Spleen (tissue), 11 donors: ENCODE measurements around the gene PYROXD2. TPM values are rescaled to one million over a fixed set of nuclear protein-coding genes. Genes with fewer than 3 reads are reported as not detected.

Experiments used
- DNase-seq: peaks from one replicate; pipeline ENCODE4 v3.0.0-alpha.2; 2020
- H3K27ac ChIP-seq, 8 donors: fragments of 200-600 bp; sonication (generic) in 7 of 8; 1 replicate in 4 of 8; 2 replicates in 4 of 8; pipeline versions ENCODE4 v1.5.0 to v1.8.0; 2016 to 2021; ENCODE audit warnings: inconsistent platforms in 4 of 8, mild to moderate bottlenecking in 4 of 8, moderate library complexity in 1 of 8
- H3K27me3 ChIP-seq, 7 donors: fragments of 200-600 bp; sonication (generic) in 6 of 7; replicated peaks in 1 of 7; 1 replicate in 4 of 7; 2 replicates in 3 of 7; pipeline versions ENCODE4 v1.5.0 to v1.8.0; 2016 to 2021; ENCODE audit warnings: inconsistent platforms in 3 of 7, mild to moderate bottlenecking in 1 of 7
- H3K36me3 ChIP-seq, 6 donors: fragments of 200-600 bp; sonication (generic) in 5 of 6; 1 replicate in 4 of 6; 2 replicates in 2 of 6; pipeline versions ENCODE4 v1.5.0 to v1.8.0; 2016 to 2021; ENCODE audit warnings: inconsistent platforms in 2 of 6
- H3K4me1 ChIP-seq, 6 donors: fragments of 200-600 bp; sonication (generic) in 5 of 6; 1 replicate in 3 of 6; 2 replicates in 3 of 6; pipeline versions ENCODE4 v1.5.0 to v1.8.0; 2016 to 2021; ENCODE audit warnings: inconsistent platforms in 3 of 6
- H3K4me3 ChIP-seq, 8 donors: fragments of 200-600 bp; sonication (generic) in 7 of 8; 1 replicate in 4 of 8; 2 replicates in 4 of 8; pipeline versions ENCODE4 v1.5.0 to v1.8.0; 2016 to 2021; ENCODE audit warnings: inconsistent platforms in 4 of 8, mild to moderate bottlenecking in 4 of 8, moderate library complexity in 2 of 8
- H3K9me3 ChIP-seq, 8 donors: fragments of 200-600 bp; sonication (generic) in 7 of 8; 1 replicate in 4 of 8; 2 replicates in 4 of 8; pipeline versions ENCODE4 v1.5.0 to v1.8.0; 2016 to 2021; ENCODE audit warnings: inconsistent platforms in 4 of 8
- CTCF ChIP-seq, 11 experiments: fragments of 200-600 bp in 7 of 11; fragments of 450-650 bp in 4 of 11; sonication (generic) in 4 of 11; IDR thresholded peaks in 8 of 11; conservative IDR thresholded peaks in 3 of 11; 1 replicate in 7 of 11; 2 replicates in 4 of 11; pipeline versions ENCODE4 v1.4.0 to v1.8.0; 2016 to 2021; ENCODE audit warnings: antibody characterized with exemption in 11 of 11, inconsistent platforms in 4 of 11, mild to moderate bottlenecking in 1 of 11
- POLR2A ChIP-seq, 3 donors: fragments of 450-650 bp; IDR thresholded peaks; one replicate each; pipeline ENCODE4 v1.5.1; 2017; ENCODE audit warnings: antibody characterized with exemption in 3 of 3, mild to moderate bottlenecking in 1 of 3
- POLR2AphosphoS5 ChIP-seq, 3 donors: sonication (generic); formaldehyde crosslinking; IDR thresholded peaks; one replicate each; pipeline ENCODE4 v1.5.1; 2017; ENCODE audit warnings: antibody characterized with exemption in 3 of 3
- WGBS, 5 donors: extraction: QIAGEN DNeasy Blood & Tissue Kit in 3 of 5; methylation state at CpG; one replicate each; pipeline versions ENCODE4 v1.1.5 to v1.1.7; 2013 to 2018; 5-methylcytosine and 5-hydroxymethylcytosine counted together
- intact Hi-C: fragments of 100-400 bp; cut with DNase I; formaldehyde crosslinking; loops from one replicate; pipeline ENCODE4 v1.15.0; 2023; ENCODE audit warnings: low total_unique reads
- polyA plus RNA-seq, 3 donors: library from polyadenylated mRNA; stranded (reverse); fragments of 200-250 nt; gene quantifications; one replicate each; pipeline ENCODE4 v1.2.1, GENCODE V29; 2013
- total RNA-seq, 7 donors: library from RNA; depleted of rRNA in 3 of 7; stranded (reverse); fragments of >200 nt in 3 of 7; fragmentation: NEBNext Ultra II Directional in 4 of 7; extraction: Animal tissue kit (Norgen Biotek cat#: 25700) in 4 of 7; gene quantifications; one replicate each; pipeline versions ENCODE4 v1.1.0 to v1.2.1, GENCODE V29; 2016 to 2021
- donor health status: healthy with polysubstance abuse.
- donor health status: DM: no; HTN: no; CAD: no; lungs with moderate emphysema.
- donor health status: DM: no; HTN: no; CAD: no.
- donor health status: Bipolar disorder and iron deficiency.
- donor health status: healthy.
- donor health status: DM: no; HTN: no; CAD: no.
- donor health status: DM: yes; HTN: yes; CAD: no.

PYROXD2 gene
- total and polyA plus RNA-seq, 10 donors = 4.7 to 26.0 (median 11.6) TPM

- no peak for DNase-seq
- peaks cover 0 to 61% (median 47%) of the 10 kb centered on the region in 6 donors for H3K36me3 ChIP-seq
- no peaks in the 10 kb centered on the region for H3K27me3 ChIP-seq
- 80 to 86% (median 84%) methylated on average over 9 of the region's 9 CpGs for WGBS, 5 donors
- H3K27ac ChIP-seq = peak overlapping the region in 4 of 8 donors; percentile 20 to 94 (median 92)
- intact Hi-C loops = no loop called here
- H3K4me1 ChIP-seq = peaks cover 17 to 64% (median 46%) of the 10 kb centered on the region in 6 donors
- H3K9me3 ChIP-seq = no peaks in the 10 kb centered on the region
- TF ChIP-seq POLR2AphosphoS5 (IDR thresholded peaks at IDR 0.05) (peak in 2 of 3 donors; percentile 42 to 54), CTCF (IDR thresholded peaks at IDR 0.05 in 8 of 11, conservative IDR thresholded peaks at IDR 0.05 in 3 of 11) (no peak), POLR2A (IDR thresholded peaks at IDR 0.05) (no peak)
- H3K4me3 ChIP-seq = peak overlapping the region in 1 of 8 donors; percentile 87
These were observed 29.5 kb upstream of the PYROXD2 start for GRCh38 chr10:98444314-98445006.

- intact Hi-C loops = no loop called here
- 83 to 96% (median 95%) methylated on average over 3 to 4 of the region's 4 CpGs for WGBS, 5 donors
- Histone ChIP-seq H3K9me3 (peaks cover 0 to under 1% (median 0%) of the 10 kb centered on the region in 8 donors), H3K4me1 (peaks cover 0 to 31% (median 14%) of the 10 kb centered on the region in 6 donors), H3K36me3 (peaks cover 3 to 100% (median 71%) of the 10 kb centered on the region in 6 donors), H3K27me3 (no peaks in the 10 kb centered on the region), H3K27ac (no peak overlapping the region), H3K4me3 (no peak overlapping the region)
- no peak for DNase-seq
- TF ChIP-seq CTCF (IDR thresholded peaks at IDR 0.05 in 8 of 11, conservative IDR thresholded peaks at IDR 0.05 in 3 of 11) (no peak), POLR2A (IDR thresholded peaks at IDR 0.05) (no peak), POLR2AphosphoS5 (IDR thresholded peaks at IDR 0.05) (no peak)
These were observed 23.7 kb upstream of the PYROXD2 start for GRCh38 chr10:98438715-98439114.

GRCh38 chr10:98436704-98437103 is 21.7 kb upstream of the PYROXD2 start:
- intact Hi-C loops = no loop called here
- no peak overlapping the region for H3K27ac ChIP-seq
- H3K9me3 ChIP-seq = peaks cover 0 to 19% (median 12%) of the 10 kb centered on the region in 8 donors
- H3K4me1 ChIP-seq = peaks cover 0 to 12% (median 4%) of the 10 kb centered on the region in 6 donors
- peaks cover 7 to 100% (median 73%) of the 10 kb centered on the region in 6 donors for H3K36me3 ChIP-seq
- WGBS, 5 donors = 91 to 95% (median 95%) methylated on average over 4 of the region's 4 CpGs
- no peak for DNase-seq
- H3K27me3 ChIP-seq = no peaks in the 10 kb centered on the region
- no peak overlapping the region for H3K4me3 ChIP-seq
- no peak for TF ChIP-seq POLR2AphosphoS5 (IDR thresholded peaks at IDR 0.05)
- TF ChIP-seq CTCF (IDR thresholded peaks at IDR 0.05 in 8 of 11, conservative IDR thresholded peaks at IDR 0.05 in 3 of 11) = no peak
- no peak for TF ChIP-seq POLR2A (IDR thresholded peaks at IDR 0.05)

GRCh38 chr10:98435178-98435577 is 20.2 kb upstream of the PYROXD2 start:
- H3K4me1 ChIP-seq = peaks cover 0 to 4% (median 0%) of the 10 kb centered on the region in 6 donors
- H3K9me3 ChIP-seq = peaks cover 0 to 19% (median 12%) of the 10 kb centered on the region in 8 donors
- no peak overlapping the region for H3K4me3 ChIP-seq
- intact Hi-C loops = no loop called here
- H3K27ac ChIP-seq = no peak overlapping the region
- WGBS, 5 donors = 94 to 99% (median 98%) methylated on average over 10 to 12 of the region's 12 CpGs
- H3K27me3 ChIP-seq = no peaks in the 10 kb centered on the region
- TF ChIP-seq POLR2AphosphoS5 (IDR thresholded peaks at IDR 0.05) (no peak), POLR2A (IDR thresholded peaks at IDR 0.05) (no peak), CTCF (IDR thresholded peaks at IDR 0.05 in 8 of 11, conservative IDR thresholded peaks at IDR 0.05 in 3 of 11) (no peak)
- H3K36me3 ChIP-seq = peaks cover 12 to 100% (median 79%) of the 10 kb centered on the region in 6 donors
- no peak for DNase-seq
